OCI-M2 (cell line): Measurements from ENCODE around the gene ARHGEF10L.

Experiments
- DNase-seq: peaks from one replicate; lab custom pipeline; 2025; ENCODE audit not compliant: unreplicated experiment; lab: John Stamatoyannopoulos, UW

Gene ARHGEF10L

DNA sequence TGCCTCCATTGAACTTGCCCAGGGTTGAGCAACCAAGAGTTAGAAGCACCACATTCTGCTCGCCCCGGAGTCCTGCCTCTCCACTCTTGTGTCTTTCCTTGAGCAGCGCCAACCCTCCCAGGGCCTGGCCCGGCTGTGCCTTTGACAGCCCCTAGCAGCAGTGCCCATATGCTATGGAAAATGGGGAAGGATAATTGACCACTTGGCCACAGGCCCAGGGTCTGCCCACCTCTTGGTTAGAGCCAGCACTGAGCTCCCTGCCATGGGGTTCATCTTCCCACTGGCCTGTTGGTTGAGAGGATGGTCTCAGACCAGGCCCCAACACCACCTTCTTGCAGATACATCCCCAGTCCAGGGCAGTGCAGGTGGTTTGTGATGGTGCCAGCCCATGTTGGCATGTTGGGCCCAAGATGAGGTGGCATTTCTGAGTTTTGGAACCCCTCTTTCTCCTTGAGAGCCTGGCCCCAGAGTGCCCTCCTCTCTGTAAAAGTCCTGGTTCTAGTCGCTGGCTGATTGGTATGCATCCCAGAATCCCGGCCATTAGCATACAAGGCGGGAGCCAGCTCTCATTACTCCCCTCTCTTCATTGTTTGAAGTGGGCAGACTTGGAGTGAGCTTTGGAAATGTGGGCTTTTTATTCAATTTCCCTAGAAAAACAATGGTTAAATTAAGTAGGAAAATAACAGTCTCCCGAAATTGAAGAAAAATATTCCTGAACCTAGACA, 7.6 kb downstream of the ARHGEF10L start:
- DNase-seq, result no peak

DNA sequence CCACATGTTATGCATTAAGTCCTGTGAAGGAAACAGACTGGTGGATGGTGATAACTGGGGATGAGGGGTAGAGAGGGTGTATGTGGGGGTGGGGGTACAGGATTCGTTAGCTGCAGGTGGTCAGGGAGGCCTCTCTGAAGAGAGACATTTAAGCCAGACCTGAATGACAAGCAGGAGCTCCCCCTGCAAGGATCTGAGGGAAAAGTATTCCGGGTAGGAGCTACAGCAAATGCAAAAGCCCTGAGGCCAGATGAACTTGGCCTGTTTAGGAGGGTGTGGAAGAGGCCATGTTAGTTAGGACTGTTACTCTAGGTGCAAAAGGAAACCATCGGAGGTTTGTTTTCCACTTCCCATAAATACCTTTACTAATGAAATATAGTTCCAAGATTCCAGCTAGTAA, 9.9 kb downstream of the ARHGEF10L start:
- DNase-seq, result no peak

DNA sequence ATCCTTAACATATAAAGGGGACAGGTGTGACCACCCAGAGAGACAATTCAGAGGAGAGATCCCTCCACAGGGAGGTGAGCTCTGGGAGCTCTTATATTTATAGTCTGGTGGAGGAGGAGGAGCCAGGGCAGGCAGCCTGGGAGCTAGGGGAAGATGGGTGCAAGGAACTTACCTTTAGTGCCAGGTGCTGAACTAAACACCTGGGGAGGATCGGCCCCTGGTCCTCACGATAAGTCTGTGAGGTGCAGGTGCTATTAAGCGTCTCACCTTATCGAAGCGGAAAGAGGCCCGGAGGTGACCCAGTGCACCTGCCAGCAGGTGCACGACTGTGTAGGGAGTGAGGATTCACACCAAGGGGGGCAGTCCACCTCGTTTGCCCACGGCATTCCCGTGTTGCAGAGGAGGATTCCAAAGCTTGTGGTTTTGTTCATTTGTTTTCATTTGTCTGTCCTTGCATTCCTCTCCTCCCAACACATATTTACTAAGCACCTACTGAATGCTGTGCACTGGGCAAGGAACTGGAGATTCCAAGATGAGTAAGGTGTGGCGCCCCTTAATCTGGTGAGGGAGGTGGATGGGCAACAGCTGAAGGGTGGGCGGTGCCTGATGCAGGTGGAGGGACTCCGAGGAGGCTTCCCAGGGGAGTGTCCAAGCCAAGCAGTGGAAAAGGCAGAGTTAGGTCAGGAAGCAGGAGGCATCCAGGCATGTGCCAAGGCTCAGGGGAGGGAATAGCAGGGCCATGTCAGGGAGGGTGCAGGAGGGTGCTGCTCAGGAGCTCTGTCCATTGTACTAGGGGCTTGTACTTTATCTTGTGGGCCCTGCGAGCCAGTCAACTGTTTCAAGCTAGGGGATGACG, 11.5 kb downstream of the ARHGEF10L start:
- no peak for DNase-seq

DNA sequence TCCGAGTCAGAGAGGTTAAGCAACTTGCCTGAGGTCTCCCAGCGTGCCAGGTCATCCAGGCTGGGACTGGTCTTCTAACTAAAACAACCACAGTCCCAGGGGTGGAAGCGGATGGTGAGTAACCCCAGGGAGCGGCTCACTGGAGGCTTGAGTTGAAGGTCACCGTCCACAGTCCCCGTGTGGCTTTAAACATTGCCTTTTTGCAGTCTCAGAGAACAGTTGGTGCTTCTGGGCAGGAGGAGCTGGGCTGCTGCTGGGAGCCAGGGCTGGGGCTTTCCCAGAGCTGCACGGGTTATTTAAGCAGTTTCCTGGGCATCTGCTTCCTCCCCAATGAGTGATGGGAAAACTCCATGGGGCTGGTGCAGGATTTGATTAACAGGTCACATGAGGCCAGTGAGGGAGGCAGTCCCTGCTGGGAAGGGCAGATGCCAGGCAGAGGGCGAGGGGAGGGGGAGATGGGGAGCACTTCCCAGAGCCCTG, 12.3 kb downstream of the ARHGEF10L start:
- DNase-seq, result no peak

DNA sequence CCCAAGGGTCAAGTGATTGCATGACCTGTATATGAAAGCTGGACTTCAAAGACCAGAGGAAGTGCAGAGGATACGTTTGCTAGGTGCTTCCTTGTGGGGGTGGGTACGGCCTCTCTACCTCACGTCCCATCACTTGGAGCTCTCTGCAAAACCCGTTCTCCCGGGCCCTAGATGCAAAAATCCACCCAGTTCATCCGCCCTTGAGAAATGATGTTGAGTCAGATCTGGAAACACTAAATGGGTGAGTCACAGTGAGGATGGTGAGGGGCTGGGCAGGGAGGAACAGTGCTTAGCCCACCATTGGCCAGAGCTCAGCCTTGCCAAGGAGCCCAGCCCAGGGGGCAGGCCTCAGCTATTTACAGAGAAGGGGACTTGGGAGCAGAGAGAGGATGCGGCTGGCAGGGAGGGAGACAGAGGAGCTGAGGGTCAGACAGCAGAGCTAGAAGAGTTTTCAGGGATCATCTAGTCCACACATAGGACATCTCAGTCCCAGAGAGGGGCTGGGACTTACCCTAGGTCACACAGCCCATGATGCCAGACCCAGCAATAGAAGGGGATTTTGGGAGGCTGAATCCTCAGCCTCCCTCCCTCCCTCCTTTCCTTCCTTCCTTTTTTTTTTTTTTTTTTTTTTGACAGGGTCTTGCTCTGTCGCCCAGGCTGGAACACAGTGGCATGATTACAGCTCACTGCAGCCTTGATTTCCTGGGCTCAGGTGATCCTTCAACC, 14.6 kb downstream of the ARHGEF10L start:
- DNase-seq, result no peak

DNA sequence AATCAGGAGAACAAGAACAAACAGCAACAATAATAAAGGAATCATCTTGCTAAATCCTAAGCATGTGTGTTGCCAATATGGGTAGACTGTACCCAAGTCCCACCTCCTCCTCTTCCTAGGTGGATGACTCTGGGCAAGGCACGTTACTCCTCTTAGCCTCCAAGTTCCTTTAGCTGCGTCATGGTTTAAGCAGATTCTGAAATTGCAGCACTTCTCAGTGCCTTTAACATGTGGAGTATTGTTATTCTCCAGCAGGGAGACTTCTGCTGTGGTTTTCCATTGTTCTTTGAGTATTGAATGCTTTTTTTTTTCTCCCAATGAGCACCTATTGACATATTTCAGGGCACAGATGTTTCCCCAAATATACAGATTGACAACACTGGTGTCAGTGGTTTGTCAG, 15.5 kb downstream of the ARHGEF10L start:
- DNase-seq, result no peak

DNA sequence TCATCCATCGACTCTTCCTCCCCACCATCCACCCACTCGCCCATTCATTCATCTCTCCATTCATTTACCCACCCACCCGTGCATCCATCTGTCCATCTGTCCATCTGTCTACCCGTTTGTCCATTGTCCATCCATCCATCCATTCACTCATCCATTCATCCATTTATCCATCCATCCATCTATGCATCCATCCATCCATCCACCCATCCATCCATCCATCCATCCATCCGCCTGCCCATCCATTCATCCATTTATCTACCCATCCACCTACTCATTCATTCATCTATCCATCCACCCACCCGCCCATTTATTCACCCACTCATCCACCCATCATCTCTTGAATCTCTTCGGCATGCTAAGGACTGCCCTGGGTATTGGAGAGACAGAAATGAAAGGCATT, 18.5 kb downstream of the ARHGEF10L start:
- DNase-seq, result no peak

DNA sequence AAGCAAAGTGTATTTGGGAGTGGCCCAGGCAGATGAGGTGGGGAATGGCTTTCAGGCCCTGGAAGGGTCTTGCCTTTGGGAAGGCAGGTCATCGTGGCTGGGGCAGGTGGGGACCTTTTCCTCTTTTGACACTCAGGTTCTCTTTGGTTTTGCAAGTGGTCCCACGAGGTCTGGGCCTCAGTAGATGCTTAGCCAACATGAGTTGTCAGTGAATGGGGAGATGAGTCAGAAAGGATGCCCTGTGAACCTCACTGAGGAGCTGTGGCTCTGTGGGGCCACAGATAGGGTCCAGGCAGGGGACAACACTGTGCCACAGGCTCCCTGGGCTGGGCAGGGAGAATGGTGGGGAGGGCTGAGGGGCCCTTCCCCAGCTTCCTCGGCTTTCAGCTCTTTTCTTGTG, 19.0 kb downstream of the ARHGEF10L start:
- DNase-seq, result no peak

DNA sequence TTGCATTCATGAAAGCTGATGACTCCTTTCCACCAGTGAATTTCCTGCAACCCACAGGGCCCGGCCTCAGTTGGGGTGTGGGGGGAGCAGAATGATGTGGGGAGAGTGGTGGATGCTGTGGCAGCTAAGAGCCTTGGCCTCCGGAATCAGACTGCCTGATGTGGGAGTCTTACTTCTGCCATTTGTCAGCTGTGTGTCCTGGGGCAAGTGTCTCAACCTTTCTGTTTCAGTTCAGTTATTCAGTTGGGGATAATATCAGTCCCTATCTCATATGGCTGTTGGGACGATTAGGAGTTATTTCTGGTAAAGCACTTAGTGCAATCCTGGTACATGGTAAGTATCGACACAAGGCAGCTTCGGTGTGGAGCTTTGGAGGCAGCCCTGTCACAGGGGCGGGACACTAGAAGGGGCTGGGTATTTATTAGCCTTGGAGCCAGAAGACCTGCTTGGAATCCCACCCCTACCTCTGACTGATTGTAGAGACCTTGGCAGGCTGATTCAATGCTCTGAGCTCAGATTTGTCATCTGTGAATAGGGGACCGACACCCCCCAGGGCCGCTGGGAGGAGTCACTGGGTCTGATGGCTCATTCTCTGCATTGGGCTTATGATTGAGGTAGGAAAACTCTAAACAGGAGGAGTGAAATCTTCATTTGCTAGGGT, 19.6 kb downstream of the ARHGEF10L start:
- no peak for DNase-seq

DNA sequence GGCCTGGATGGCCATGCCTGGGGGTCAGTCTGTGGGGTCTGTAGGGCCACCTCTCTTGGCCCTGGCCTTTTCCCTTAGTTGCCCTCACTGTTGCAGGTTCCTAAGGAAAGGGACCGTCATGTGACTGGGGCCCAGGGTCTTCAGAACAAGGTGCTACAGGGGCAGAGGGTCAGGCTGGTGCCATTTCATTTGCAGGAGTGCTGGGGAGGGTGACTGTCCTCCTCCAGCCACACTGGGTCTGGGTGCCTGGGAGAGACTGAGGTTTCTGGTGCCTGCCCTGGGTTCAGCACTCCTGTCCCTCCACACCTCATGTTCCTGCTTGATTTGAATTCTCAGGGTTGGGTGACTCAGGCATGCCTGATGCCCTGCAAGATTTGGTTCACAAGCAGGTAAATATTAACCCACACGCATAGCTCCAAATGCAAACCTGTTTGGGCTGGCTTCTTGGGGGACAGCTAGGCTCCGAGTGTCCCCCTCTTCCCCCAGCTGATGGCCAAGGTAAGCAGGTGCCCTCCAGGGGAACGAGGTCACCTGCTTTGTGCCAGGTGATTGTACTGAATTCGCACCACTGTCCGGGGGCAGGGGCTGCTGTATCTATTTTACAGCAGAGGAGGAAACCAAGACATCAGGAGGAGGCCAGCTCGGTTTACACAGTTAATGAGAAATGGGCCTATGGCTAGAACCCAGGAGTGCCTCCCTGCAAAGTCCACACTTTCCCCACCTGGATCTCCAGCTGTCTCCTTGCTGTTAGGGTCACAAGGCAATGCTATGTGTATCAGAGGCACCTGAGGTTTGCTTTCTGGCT, 20.3 kb downstream of the ARHGEF10L start:
- DNase-seq, result no peak

DNA sequence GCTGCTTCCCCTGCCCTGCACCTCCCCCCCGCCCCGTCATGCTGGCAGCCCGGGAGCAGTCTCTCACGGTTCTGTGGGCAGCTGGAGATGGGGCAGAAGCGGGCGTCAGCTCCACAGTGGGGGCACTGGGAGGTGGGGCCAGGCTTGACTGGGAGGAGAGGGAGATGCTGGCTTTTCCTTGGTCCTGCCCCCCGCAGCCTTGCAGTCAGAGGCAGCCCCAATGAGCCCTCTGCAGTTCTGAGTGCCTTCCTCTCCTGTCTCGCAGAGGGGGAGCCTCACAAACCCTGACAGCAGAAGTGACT, 21.7 kb downstream of the ARHGEF10L start:
- no peak for DNase-seq

DNA sequence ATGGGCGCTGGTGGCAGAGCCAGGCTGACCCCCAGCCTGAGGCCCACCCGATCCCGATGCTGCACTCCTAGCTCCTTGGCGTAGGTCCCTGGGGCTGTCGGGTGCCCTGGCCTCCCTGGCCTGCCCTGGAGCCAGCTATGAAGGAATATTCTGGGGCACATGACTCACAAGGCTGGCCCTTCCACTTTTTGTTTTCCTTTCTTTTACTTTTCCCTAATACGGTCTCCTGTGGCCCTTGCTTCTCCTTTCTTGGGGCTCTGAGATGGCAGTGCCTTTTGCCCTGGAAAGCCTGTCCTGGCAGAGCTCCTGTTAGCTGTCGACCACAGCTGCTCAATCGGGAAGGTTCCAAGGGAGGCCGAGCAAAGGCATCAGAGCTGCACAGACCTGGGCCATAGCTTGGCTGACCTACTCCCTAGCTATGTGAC, 22.1 kb downstream of the ARHGEF10L start:
- DNase-seq, result no peak

DNA sequence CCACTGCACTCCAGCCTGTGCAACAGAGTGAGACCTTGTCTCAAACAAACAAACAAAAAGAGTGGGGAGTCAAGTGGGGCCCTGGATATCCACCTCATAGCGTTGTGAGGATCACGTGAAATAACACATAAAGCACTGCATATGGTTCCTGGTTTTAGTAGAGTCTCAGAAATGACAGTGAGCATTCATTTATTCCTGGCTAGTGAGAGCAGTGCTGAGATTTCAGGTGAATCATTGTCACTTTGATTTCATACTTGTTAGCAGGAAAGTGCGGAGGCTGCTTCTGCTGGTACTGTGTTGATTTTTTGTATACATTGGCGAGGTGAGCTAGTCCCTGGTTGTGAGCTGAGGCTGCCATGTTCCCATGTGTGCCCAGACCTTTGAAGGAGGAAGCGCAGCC, 22.9 kb downstream of the ARHGEF10L start:
- no peak for DNase-seq

DNA sequence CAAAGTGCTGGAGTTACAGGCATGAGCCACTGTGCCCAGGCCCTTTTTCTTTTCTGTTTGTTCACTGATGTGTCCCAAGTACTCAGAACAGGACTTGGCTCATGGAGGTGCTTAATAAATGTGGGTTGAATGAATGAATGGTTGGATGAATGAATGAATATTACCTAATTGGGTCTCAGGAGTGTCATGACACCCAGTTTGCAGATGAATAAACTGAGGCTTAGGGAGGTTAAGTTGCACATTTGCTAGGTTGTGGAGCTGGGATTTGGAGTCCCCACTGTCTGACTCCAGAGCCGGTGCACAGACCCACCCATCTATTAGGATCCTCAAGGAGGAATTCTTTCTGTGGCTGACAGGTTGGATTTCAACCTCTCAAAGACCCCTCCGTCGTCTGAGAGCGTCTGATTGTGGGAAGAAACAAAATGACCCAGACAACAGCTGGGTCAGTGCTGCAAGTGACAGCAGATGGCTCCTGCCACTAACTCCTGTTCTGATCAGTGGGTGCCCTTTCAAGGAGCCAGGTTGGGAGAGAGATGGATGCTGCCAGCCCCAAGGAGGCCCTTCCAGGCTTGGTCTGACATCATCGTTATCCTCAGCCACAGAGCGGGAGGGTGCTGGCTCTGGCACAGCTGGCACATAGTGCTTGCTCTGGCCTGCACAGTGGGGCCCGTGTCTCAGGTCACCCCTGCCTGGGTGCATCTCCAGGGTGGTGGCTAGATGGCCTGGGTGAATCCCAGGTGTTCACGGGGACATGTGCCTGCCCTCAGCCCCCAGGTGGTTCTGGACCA, 24.2 kb downstream of the ARHGEF10L start:
- no peak for DNase-seq

DNA sequence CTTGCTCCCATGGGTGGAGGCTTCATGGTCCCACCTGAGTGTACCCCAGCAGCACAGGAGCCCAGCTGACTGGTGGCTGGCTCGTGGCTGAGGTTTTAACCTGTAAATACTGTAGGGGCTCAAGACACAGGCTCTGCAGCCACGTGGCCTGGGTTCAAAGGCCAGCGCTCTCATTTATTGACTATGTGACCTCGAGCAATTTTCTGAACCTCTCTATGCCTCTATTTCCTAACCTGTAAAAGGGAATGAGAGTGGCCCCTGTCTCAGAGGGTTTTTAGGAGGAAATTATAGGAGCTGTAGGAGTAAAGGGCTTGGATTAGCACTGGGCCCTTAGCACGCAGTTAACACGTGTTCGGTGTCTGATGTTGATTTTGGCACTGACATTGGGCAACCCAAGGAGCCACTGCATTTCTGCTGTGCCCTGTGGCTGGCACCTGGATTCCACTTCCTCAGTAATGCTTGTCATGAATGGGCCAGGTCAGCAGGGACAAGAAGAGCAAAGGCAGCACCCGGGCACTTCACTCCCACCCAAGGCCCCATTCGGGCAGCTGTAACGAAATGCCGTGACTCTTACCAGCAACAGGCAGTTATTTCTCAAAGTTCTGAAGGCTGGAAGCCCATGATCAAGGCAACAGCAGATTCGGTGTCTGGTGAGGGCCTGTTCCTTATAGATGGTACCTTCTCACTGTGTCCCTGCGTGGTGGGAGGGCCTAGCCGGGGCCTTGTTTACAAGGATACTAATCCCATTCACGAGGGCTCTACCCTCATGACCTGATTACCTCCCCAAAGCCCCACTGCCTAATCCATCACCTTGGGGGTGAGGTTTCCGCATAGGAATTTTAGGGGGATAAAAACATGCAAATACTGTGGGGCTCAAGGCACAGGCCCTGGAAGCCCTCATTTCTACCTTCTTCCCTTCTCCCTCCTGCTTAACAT, 25.2 kb downstream of the ARHGEF10L start:
- DNase-seq, result no peak

DNA sequence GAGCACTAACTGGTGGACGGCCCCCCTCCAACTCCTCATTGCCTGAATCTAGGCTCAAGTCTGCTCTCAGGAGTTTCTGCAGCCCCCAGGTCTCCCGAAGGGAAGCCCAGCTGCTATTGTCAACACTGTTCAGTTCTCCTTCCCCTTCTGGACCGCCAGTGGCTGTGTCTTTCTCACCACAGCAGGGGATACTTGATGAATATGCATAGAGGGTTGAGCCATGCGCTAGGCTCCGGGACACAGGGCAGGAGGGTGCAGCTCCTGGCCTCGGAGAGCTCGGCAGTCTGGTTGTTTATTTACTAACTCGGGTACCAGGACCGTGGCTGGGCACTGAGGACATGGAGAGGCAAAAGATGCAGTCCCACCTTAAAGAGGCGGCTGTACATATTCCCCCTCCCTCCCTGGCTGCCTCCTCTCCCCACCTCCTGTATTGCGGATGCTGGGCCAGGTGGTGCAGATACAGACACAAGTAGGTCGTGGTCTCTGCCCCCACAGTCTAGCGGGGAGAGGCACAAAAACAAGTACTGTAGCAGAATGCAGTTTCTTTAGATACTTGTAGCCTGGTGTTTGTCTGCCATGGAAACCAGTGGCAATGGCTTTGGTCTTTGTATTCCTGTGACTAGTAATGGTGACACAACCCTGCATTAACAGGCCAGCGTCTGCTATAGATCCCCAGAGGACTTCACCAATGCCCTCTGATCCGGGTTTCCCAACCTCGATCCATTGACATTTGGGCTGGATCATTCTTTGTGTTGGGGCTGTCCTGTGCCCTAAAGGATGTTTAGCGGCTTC, 26.2 kb downstream of the ARHGEF10L start:
- no peak for DNase-seq

DNA sequence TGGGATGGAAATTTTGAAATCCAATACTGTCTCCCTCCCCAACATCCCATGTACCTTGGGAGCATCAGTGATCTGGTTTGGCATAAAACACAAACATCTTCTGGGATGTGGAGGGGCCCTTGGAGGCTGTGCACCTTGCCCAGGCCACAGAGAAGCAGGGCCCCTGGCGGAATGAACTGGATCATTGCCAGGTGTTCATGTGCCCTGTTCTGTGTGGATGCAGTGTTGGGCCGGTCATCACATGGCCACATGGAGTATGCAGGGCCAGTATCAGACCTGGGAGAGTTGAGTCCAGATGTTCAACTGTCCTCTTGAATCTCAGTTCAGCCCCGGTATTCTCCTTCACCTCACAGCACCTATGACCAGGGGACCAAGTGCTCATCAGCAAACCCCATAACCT, 26.9 kb downstream of the ARHGEF10L start:
- DNase-seq, result no peak

DNA sequence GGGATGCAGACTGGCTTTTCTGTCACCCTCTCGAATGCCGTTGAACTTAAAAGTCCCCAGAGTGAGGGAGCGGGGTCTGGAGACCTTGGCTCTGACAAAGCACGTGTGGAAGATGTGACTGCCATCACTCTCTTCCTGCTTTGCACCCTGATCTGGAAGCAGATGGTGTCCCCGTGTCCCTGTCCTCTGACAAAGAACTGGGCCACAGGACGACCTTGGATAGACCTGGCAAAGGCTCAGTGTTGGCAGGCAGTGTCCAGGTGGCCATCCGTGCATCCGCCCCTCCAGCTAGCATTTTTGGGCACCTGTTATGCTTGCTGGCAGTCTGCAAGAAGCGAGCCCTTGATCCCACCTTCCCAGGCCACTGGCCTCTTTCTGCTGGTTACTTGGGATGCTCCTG, 27.4 kb downstream of the ARHGEF10L start:
- DNase-seq, result no peak
